Measurements from ENCODE around the gene MPPED2. TPM values are rescaled to one million over a fixed set of nuclear protein-coding genes. Genes with fewer than 3 reads are reported as not detected.

The MPPED2 gene
- 10 to 100 TPM in 5 of 8 experiments, 1 to 10 TPM in 1, under 1 TPM in 2; 0.56 to 25.6 (median 11.8) TPM for total RNA-seq

GRCh38 chr11:30586251-30587144 lies at the start of gene MPPED2:
TSS of gene MPPED2 (minus strand) at chr11:30586353. CDS start at chr11:30580373, 5,980 bp downstream.
- in situ Hi-C loops (cut with MboI; ENCODE audit: low pct_unique_long_range_greater_than_20kb in 2 of 9, low sequenced_read_pairs in 9 of 9, unreplicated experiment in 9 of 9): loop anchor here in 1 of 9 experiments (25.0 kb wide), 1 partner anchor 224 kb away; no protein-coding TSS in a partner anchor
- H3K4me3 ChIP-seq: peak within 1 kb of the TSS; percentile 57 to 83 (median 69)
- H3K27ac ChIP-seq: peak within 1 kb of the TSS; percentile 82 to 91
- WGBS, 10 experiments: 0 to 100% (median 28%) methylated on average over 1 to 9 of the region's 49 CpGs; no CpG with 5 or more reads in 3 of the 10 experiments
- peaks cover 13 to 17% of the 10 kb centered on the region in 2 donors for H3K4me1 ChIP-seq (replicated peaks in 1 of 2)
- ATAC-seq (replicated peaks in 6 of 8): peak; percentile 75 to 89 (median 78)

- whole genome bisulfite sequencing, 10 experiments: 0 to 62% (median 26%) methylated on average over 2 to 12 of the region's 13 CpGs
- peak in 5 of 8 experiments; percentile 77 to 99 (median 99) for ATAC-seq (replicated peaks in 6 of 8)
- Histone ChIP-seq H3K27ac (no peak overlapping the region), H3K4me3 (peak overlapping the region; percentile 4 to 19 (median 12)), H3K4me1 (replicated peaks in 1 of 2) (peaks cover 0 to 19% of the 10 kb centered on the region in 2 donors)
- in situ Hi-C loops (cut with MboI; ENCODE audit: low pct_unique_long_range_greater_than_20kb in 2 of 9, low sequenced_read_pairs in 9 of 9, unreplicated experiment in 9 of 9): no loop called here
These were observed 49.3 kb upstream of the MPPED2 start for GRCh38 chr11:30635401-30635989.

- Histone ChIP-seq H3K4me3 (no peak overlapping the region), H3K27ac (no peak overlapping the region), H3K4me1 (replicated peaks in 1 of 2) (peaks cover 0 to 19% of the 10 kb centered on the region in 2 donors)
- ATAC-seq (replicated peaks in 6 of 8): peak in 3 of 8 experiments; percentile 21 to 40 (median 24)
- WGBS, 10 experiments: 0 to 52% (median 40%) methylated on average over 1 to 3 of the region's 3 CpGs; no CpG with 5 or more reads in 5 of the 10 experiments
- in situ Hi-C loops (cut with MboI; ENCODE audit: low pct_unique_long_range_greater_than_20kb in 2 of 9, low sequenced_read_pairs in 9 of 9, unreplicated experiment in 9 of 9): no loop called here
These were observed 45.0 kb upstream of the MPPED2 start for GRCh38 chr11:30631148-30631547.

DNA sequence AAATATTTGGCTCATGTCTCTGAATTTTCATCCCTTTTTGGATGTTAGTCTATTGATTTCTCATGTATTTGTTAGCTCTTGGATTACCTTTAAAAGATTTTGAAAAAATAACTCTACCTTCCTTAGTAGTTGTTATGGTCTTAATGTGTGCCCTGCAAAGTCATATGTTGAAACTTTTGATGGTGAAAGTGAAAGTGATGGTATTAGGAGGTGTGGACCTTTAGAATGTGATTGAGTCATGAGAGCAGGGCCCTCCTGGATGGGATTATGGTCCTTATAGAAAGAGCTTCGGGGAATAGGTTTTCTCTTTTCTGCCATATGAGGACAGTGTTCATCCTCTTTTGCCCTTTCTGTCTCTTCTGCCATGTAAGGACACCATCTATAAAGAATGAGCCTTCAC lies 33.6 kb upstream of the MPPED2 start:
- Histone ChIP-seq H3K4me3 (no peak overlapping the region), H3K27ac (no peak overlapping the region), H3K4me1 (replicated peaks in 1 of 2) (no peaks in the 10 kb centered on the region)
- 0 to 71% (median 63%) methylated on average over 1 of the region's 1 CpG; no CpG with 5 or more reads in 3 of the 10 experiments for WGBS, 10 experiments
- in situ Hi-C loops (cut with MboI; ENCODE audit: low pct_unique_long_range_greater_than_20kb in 2 of 9, low sequenced_read_pairs in 9 of 9, unreplicated experiment in 9 of 9): no loop called here
- ATAC-seq (replicated peaks in 6 of 8): no peak

- Histone ChIP-seq H3K27ac (no peak overlapping the region), H3K4me3 (no peak overlapping the region), H3K4me1 (replicated peaks in 1 of 2) (no peaks in the 10 kb centered on the region)
- no peak for ATAC-seq (replicated peaks in 6 of 8)
- in situ Hi-C loops (cut with MboI; ENCODE audit: low pct_unique_long_range_greater_than_20kb in 2 of 9, low sequenced_read_pairs in 9 of 9, unreplicated experiment in 9 of 9): no loop called here
These were observed 31.6 kb upstream of the MPPED2 start for GRCh38 chr11:30617762-30618161.

- 0 to 100% (median 90%) methylated on average over 1 to 3 of the region's 3 CpGs; no CpG with 5 or more reads in 2 of the 10 experiments for WGBS, 10 experiments
- in situ Hi-C loops (cut with MboI; ENCODE audit: low pct_unique_long_range_greater_than_20kb in 2 of 9, low sequenced_read_pairs in 9 of 9, unreplicated experiment in 9 of 9): no loop called here
- no peak for ATAC-seq (replicated peaks in 6 of 8)
- no peak overlapping the region for H3K4me3 ChIP-seq
- no peaks in the 10 kb centered on the region for H3K4me1 ChIP-seq (replicated peaks in 1 of 2)
- H3K27ac ChIP-seq: no peak overlapping the region
These were observed 24.5 kb upstream of the MPPED2 start for GRCh38 chr11:30610628-30611027.

- H3K27ac ChIP-seq: no peak overlapping the region
- ATAC-seq (replicated peaks in 6 of 8): no peak
- no peak overlapping the region for H3K4me3 ChIP-seq
- in situ Hi-C loops (cut with MboI; ENCODE audit: low pct_unique_long_range_greater_than_20kb in 2 of 9, low sequenced_read_pairs in 9 of 9, unreplicated experiment in 9 of 9): no loop called here
- no peaks in the 10 kb centered on the region for H3K4me1 ChIP-seq (replicated peaks in 1 of 2)
These were observed 22.4 kb upstream of the MPPED2 start for GRCh38 chr11:30608534-30608933.

DNA sequence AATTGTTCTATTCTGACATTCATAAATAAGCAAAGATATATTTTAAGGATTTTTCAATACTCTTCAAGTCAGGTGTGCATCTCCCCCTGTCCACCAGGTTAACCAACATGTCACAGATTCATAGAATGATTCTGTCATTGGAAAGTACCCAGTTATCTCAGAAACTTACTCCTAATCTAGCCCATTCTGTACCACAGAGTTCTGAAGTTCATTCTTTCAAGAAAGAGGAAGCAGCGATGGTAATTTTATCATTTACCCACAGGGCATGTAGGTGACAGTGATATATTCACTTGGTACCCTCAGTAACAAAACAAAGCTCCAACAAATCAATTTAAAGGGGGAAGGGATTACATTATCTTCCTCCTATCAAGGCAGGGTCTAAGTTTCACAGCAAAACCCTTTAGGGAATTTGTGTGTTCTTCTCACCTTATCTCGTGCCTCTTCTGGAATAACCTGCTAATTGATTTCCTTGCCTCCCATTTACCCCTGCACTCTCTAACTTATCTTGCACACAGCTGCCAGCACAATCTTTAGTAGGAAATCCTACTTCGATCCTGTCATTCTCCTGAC lies 19.0 kb upstream of the MPPED2 start:
- 0 to 96% (median 82%) methylated on average over 1 to 3 of the region's 3 CpGs; no CpG with 5 or more reads in 3 of the 10 experiments for WGBS, 10 experiments
- Histone ChIP-seq H3K27ac (no peak overlapping the region), H3K4me3 (no peak overlapping the region), H3K4me1 (replicated peaks in 1 of 2) (no peaks in the 10 kb centered on the region)
- in situ Hi-C loops (cut with MboI; ENCODE audit: low pct_unique_long_range_greater_than_20kb in 2 of 9, low sequenced_read_pairs in 9 of 9, unreplicated experiment in 9 of 9): no loop called here
- ATAC-seq (replicated peaks in 6 of 8): no peak

DNA sequence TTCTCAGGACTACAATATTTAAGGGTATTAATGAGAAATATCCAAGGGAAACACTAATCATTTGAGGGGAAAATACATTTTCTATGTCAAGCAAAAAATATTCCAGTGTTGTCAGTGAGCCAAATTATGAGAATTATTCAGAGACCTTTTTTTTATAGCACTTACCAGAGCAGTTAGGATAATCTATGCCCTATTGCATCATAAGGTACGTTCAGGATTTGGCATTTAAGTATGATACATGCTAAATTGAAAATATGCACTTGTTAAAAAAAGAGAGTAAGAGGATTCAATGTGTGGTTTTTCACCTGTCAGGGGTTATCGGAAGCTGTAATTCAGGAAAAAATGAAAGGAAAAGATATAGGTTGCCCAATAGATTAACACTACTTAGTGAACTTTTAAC lies 17.2 kb upstream of the MPPED2 start:
- no peak overlapping the region for H3K27ac ChIP-seq
- in situ Hi-C loops (cut with MboI; ENCODE audit: low pct_unique_long_range_greater_than_20kb in 2 of 9, low sequenced_read_pairs in 9 of 9, unreplicated experiment in 9 of 9): no loop called here
- ATAC-seq (replicated peaks in 6 of 8): peak in 1 of 8 experiments; percentile 46
- no peaks in the 10 kb centered on the region for H3K4me1 ChIP-seq (replicated peaks in 1 of 2)
- no peak overlapping the region for H3K4me3 ChIP-seq
- 0 to 100% (median 61%) methylated on average over 1 to 2 of the region's 2 CpGs; no CpG with 5 or more reads in 1 of the 10 experiments for WGBS, 10 experiments

- H3K4me3 ChIP-seq: no peak overlapping the region
- 0 to 94% (median 80%) methylated on average over 1 to 2 of the region's 2 CpGs; no CpG with 5 or more reads in 1 of the 10 experiments for WGBS, 10 experiments
- ATAC-seq (replicated peaks in 6 of 8): no peak
- in situ Hi-C loops (cut with MboI; ENCODE audit: low pct_unique_long_range_greater_than_20kb in 2 of 9, low sequenced_read_pairs in 9 of 9, unreplicated experiment in 9 of 9): loop anchor here in 1 of 9 experiments (25.0 kb wide), 1 partner anchor 235 kb away; no protein-coding TSS in a partner anchor
- H3K27ac ChIP-seq: no peak overlapping the region
- H3K4me1 ChIP-seq (replicated peaks in 1 of 2): peaks cover 0 to 6% of the 10 kb centered on the region in 2 donors
These were observed 10.7 kb upstream of the MPPED2 start for GRCh38 chr11:30596832-30597231.

DNA sequence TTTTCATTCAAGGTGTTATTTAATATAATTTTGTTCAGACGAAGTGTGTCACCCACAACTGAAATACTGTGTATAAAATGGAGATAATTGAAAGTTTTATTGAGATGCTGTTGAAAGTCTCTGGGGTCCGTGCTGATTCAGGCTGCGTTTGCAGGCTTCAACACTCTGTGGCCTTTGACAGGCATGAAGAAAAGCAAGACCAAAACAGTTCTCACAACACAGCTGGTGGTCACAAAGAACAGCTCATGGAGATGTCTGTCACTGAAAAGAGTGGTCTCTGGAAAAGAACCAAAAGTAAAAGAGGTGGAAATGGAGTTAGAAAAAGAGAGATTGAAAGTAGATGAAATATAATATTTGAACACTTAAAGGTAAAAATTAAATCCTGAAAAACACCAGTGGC lies 9.8 kb upstream of the MPPED2 start:
- no peak overlapping the region for H3K4me3 ChIP-seq
- in situ Hi-C loops (cut with MboI; ENCODE audit: low pct_unique_long_range_greater_than_20kb in 2 of 9, low sequenced_read_pairs in 9 of 9, unreplicated experiment in 9 of 9): loop anchor here in 1 of 9 experiments (25.0 kb wide), 1 partner anchor 234 kb away; no protein-coding TSS in a partner anchor
- no peak for ATAC-seq (replicated peaks in 6 of 8)
- no peak overlapping the region for H3K27ac ChIP-seq
- peaks cover 5 to 10% of the 10 kb centered on the region in 2 donors for H3K4me1 ChIP-seq (replicated peaks in 1 of 2)
- 0 to 47% (median 37%) methylated on average over 1 to 3 of the region's 3 CpGs; no CpG with 5 or more reads in 1 of the 10 experiments for WGBS, 10 experiments

DNA sequence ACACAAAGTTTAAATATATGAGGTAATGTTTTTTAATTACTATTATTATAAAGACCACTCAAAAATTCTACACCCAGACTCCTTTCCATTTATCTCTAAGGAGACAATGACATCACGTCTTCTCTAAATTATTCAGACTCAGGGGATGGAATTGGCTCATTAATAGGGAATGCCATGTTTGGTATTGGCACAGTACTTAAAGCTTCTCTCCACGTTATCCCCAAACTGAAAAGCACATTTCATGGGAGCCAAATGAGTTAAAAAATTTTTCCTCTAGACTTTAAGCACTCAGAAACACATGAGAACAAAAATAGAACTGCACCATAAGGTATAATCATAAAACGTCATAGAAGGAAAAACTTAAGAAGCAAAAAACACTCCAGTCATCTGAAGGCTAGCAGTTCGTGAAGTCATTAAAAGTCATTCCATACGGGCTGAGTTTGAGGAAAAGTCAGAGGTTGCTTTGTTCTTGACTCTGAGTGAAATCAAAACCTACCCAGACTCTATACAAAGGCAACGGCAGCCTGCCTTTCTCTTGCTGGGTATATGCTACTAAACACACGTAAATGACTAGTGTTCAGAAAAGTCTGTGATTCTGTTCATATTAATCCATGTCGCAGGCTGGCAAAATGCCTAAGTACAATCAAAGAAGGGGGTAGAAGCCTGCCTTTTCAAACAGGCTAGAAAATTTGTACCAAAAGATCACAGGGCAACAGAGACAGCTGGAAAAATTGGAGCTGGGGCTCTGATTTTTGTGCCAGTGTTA lies 8.7 kb upstream of the MPPED2 start:
- in situ Hi-C loops (cut with MboI; ENCODE audit: low pct_unique_long_range_greater_than_20kb in 2 of 9, low sequenced_read_pairs in 9 of 9, unreplicated experiment in 9 of 9): loop anchor here in 1 of 9 experiments (25.0 kb wide), 1 partner anchor 233 kb away; no protein-coding TSS in a partner anchor
- peaks cover 5 to 10% of the 10 kb centered on the region in 2 donors for H3K4me1 ChIP-seq (replicated peaks in 1 of 2)
- no peak overlapping the region for H3K27ac ChIP-seq
- 0 to 50% (median 28%) methylated on average over 2 to 8 of the region's 8 CpGs; no CpG with 5 or more reads in 1 of the 10 experiments for WGBS, 10 experiments
- ATAC-seq (replicated peaks in 6 of 8): peak in 3 of 8 experiments; percentile 20 to 60 (median 50)
- no peak overlapping the region for H3K4me3 ChIP-seq

Measured in motor neuron (in vitro differentiated cells).